Kidney (tissue), 14 donors: ENCODE data around the gene CTSD. TPM values are rescaled to one million over a fixed set of nuclear protein-coding genes. Genes with fewer than 3 reads are reported as not detected.

Experiments
- DNase-seq, 5 donors: peaks; one replicate each; pipeline ENCODE4 v3.0.0-alpha.2; 2013 to 2020
- FAIRE-seq: peaks from 2 replicates; lab custom pipeline; 2012; peaks lifted over from hg19 to GRCh38; lab: Jason Lieb, UNC
- H3K27ac ChIP-seq, 2 donors: one replicate each; pipeline ENCODE4 v1.7.0; 2013; ENCODE audit warnings: low read depth in 2 of 2, low read length in 2 of 2, inconsistent platforms in 1 of 2
- H3K27me3 ChIP-seq: one replicate; pipeline ENCODE4 v1.7.1; 2013; ENCODE audit warnings: low read length, inconsistent platforms; ENCODE audit not compliant: control insufficient read depth, insufficient read depth
- H3K36me3 ChIP-seq, 3 donors: one replicate each; pipeline versions ENCODE4 v1.7.0 to v1.7.1; 2013; ENCODE audit warnings: low read length in 3 of 3, control low read depth in 1 of 3, inconsistent platforms in 1 of 3; ENCODE audit not compliant: insufficient read depth in 3 of 3, control insufficient read depth in 2 of 3
- H3K4me1 ChIP-seq, 3 donors: one replicate each; pipeline versions ENCODE4 v1.7.0 to v1.7.1; 2013; ENCODE audit warnings: low read length in 3 of 3, inconsistent platforms in 1 of 3, low read depth in 1 of 3; ENCODE audit not compliant: control insufficient read depth in 2 of 3, insufficient read depth in 2 of 3
- H3K4me3 ChIP-seq, 3 donors: one replicate each; pipeline versions ENCODE4 v1.7.0 to v1.8.1; 2013; ENCODE audit warnings: low read length in 3 of 3, control low read depth in 1 of 3, inconsistent platforms in 1 of 3
- H3K9ac ChIP-seq, 3 donors: one replicate each; pipeline versions ENCODE4 v1.7.0 to v1.7.1; 2013; ENCODE audit warnings: low read length in 3 of 3, control low read depth in 1 of 3, inconsistent platforms in 1 of 3
- H3K9me3 ChIP-seq, 3 donors: one replicate each; pipeline versions ENCODE4 v1.7.0 to v1.7.1; 2013; ENCODE audit warnings: low read length in 3 of 3, control low read depth in 1 of 3, inconsistent platforms in 1 of 3; ENCODE audit not compliant: control insufficient read depth in 2 of 3, insufficient read depth in 1 of 3
- CTCF ChIP-seq: IDR thresholded peaks from 3 replicates; pipeline ENCODE4 v1.5.1; 2012; ENCODE audit warnings: mild to moderate bottlenecking, moderate library complexity, borderline replicate concordance; ENCODE audit not compliant: insufficient read depth; ENCODE audit errors: extremely low read depth
- intact Hi-C: fragments of 100-400 bp; cut with DNase I; formaldehyde crosslinking; loops from one replicate; pipeline ENCODE4 v1.11.1; 2022
- polyA plus RNA-seq: library from polyadenylated mRNA; stranded (reverse); fragments of 350-450 nt; fragmentation: Illumina TruSeq; extraction: RNeasy Lipid Tissue Mini Kit (QIAGEN cat#74804); gene quantifications from one replicate; pipeline ENCODE4 v1.2.3, GENCODE V29; 2014; ENCODE audit warnings: low read depth, low replicate concordance; ENCODE audit not compliant: insufficient read depth
- total RNA-seq: library from RNA; stranded (reverse); fragmentation: NEBNext Ultra II Directional; extraction: Animal tissue kit (Norgen Biotek cat#: 25700); gene quantifications from one replicate; pipeline ENCODE4 v1.2.1, GENCODE V29; 2021
- donor health status: control.
- donor health status: control.
- donor health status: control.
- donor health status: control.
- donor health status: control.
- donor health status: DM: yes; HTN: yes; CAD: no.
- donor health status: Normal renal cell carcinoma (clear cell type).

The CTSD gene
- total and polyA plus RNA-seq, 2 donors from 2014 or later = 2,183 to 2,764 TPM

GRCh38 chr11:1732418-1733008 lies 31.2 kb downstream of the CTSD start:
- TF ChIP-seq CTCF = no peak
- H3K4me3 ChIP-seq = no peak overlapping the region
- no peaks in the 10 kb centered on the region for H3K4me1 ChIP-seq
- peaks cover 2 to 8% (median 5%) of the 10 kb centered on the region in 3 donors for H3K9me3 ChIP-seq
- no peaks in the 10 kb centered on the region for H3K27me3 ChIP-seq
- intact Hi-C loops = no loop called here
- no peak for FAIRE-seq
- H3K36me3 ChIP-seq = no peaks in the 10 kb centered on the region
- H3K27ac ChIP-seq = no peak overlapping the region
- peak in 1 of 5 donors; percentile 25 for DNase-seq
- H3K9ac ChIP-seq = no peak overlapping the region

GRCh38 chr11:1731451-1732059 lies 32.2 kb downstream of the CTSD start:
- peaks cover under 1 to 5% (median under 1%) of the 10 kb centered on the region in 3 donors for H3K9me3 ChIP-seq
- DNase-seq = peak in 1 of 5 donors; percentile 9
- H3K36me3 ChIP-seq = no peaks in the 10 kb centered on the region
- no peak overlapping the region for H3K4me3 ChIP-seq
- no peak overlapping the region for H3K27ac ChIP-seq
- H3K9ac ChIP-seq = no peak overlapping the region
- no peak for FAIRE-seq
- H3K4me1 ChIP-seq = no peaks in the 10 kb centered on the region
- H3K27me3 ChIP-seq = no peaks in the 10 kb centered on the region
- no peak for TF ChIP-seq CTCF
- intact Hi-C loops = no loop called here

GRCh38 chr11:1730059-1730629 lies 33.6 kb downstream of the CTSD start:
- H3K27ac ChIP-seq = no peak overlapping the region
- H3K4me1 ChIP-seq = no peaks in the 10 kb centered on the region
- intact Hi-C loops = no loop called here
- no peak for TF ChIP-seq CTCF
- peak in 1 of 5 donors; percentile 11 for DNase-seq
- H3K9me3 ChIP-seq = no peaks in the 10 kb centered on the region
- H3K27me3 ChIP-seq = no peaks in the 10 kb centered on the region
- no peak for FAIRE-seq
- no peaks in the 10 kb centered on the region for H3K36me3 ChIP-seq
- H3K4me3 ChIP-seq = no peak overlapping the region
- H3K9ac ChIP-seq = no peak overlapping the region
